Melanocyte of skin (primary cell): ENCODE results near the gene CLEC17A. TPM values are rescaled to one million over a fixed set of nuclear protein-coding genes. Genes with fewer than 3 reads are reported as not detected.

Source experiments
- small RNA-seq, 2 donors: library from RNA; depleted of rRNA; stranded (forward); fragments of <200 nt; gene quantifications; one replicate each; pipeline ENCODE3, GENCODE V24; 2012
- total RNA-seq, 2 donors: library from RNA; depleted of rRNA; stranded (reverse); fragments of >200 nt; gene quantifications; 2 replicates each; pipeline ENCODE4 v1.2.3, GENCODE V29; 2012

CLEC17A gene, protein sequence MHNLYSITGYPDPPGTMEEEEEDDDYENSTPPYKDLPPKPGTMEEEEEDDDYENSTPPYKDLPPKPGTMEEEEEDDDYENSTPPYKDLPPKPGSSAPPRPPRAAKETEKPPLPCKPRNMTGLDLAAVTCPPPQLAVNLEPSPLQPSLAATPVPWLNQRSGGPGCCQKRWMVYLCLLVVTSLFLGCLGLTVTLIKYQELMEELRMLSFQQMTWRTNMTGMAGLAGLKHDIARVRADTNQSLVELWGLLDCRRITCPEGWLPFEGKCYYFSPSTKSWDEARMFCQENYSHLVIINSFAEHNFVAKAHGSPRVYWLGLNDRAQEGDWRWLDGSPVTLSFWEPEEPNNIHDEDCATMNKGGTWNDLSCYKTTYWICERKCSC
- total RNA-seq: under 1 TPM; under 0.01 to 0.34 TPM

DNA sequence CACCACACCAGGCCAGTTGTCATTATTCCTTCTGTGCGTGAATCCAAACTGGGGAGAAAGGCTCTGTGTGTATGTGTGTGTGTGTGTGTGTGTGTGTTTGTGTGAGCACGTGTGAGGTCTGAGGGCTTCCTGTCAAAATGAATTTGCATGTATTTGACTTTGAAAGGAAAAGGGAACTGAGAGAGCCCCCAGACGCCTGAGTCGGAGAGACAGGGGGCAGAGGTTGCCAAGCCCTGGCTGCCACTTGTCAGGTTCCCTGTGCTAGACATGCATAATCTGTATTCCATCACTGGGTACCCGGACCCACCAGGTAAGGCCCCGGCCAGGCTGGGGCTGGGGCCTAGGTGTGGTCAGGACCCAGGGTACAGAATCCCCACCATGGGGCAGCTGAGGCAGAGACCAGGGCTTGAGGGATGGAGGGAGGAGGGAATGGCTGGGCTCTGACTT lies at the start of gene CLEC17A:
Gene CLEC17A, plus strand, starts transcription at position 191 of the 447 bp plus-strand sequence. Its CDS starts 77 bp downstream, at position 268.

DNA sequence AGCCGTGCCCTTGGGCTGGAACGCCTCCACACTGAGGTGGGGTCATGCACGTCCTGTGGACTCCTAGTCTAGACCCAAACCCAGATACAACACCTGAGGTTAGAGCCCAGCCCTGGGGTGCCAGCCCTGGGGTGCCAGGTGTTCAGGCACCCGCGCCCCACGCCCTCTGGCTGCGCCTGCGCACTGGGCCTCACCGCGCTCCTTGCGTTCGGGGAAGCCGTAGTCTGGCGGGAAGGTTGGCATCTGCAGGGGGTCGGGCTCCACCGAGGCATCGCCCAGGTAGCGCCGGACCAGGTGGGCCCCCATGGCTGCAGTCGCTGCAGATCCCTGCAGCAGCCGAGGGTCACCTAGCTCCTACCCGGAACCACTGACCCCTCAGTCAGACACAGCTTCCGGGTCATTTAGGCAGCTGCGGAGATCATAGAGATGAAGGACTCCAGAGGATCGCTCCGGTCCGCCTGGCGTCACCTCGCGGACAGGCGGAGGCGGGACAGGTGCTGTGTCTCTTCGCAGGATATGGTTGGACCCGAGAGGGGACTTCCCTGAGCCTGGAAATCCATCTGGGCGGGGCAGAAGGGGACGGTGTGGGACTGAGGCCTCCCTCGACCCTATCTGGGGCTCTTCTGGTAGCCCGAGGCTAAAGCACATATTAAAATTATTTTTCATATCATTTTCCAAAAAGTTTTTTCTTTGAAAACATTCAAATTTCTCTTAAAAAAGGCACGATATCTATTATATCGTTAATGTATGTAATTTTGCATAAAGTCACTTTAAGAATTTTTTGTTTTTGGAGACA lies 11.0 kb upstream of the CLEC17A start, which contains the start of gene NDUFB7:
Gene NDUFB7, minus strand, starts transcription at position 372 of the 796 bp plus-strand sequence. Its CDS starts 66 bp downstream, at position 306.

Small RNAs within 50 kb of the gene (small RNA-seq; reads per million reads assigned to genes)
- gene AC022149.2 (0 reads per million in 2 donors), gene RN7SL842P (0 reads per million in 2 donors)

Other genes with a start within 250 kb of the CLEC17A start
- gene ADGRE5, start 201.6 kb upstream of the CLEC17A start, total RNA-seq: 10 to 100 TPM; 20.0 to 36.0 TPM
- 100 to 1,000 TPM in 1 of 2 donors, 10 to 100 TPM in 1; 95.3 to 170 TPM for gene DDX39A, start 163.7 kb upstream of the CLEC17A start, total RNA-seq
- 10 to 100 TPM; 85.7 to 93.9 TPM for gene PKN1, start 149.8 kb upstream of the CLEC17A start, total RNA-seq
- gene PTGER1, start 107.7 kb upstream of the CLEC17A start, total RNA-seq: under 1 TPM in 1 of 2 donors, not detected in 1; 0.33 TPM
- 100 to 1,000 TPM; 151 to 208 TPM for gene GIPC1, start 87.0 kb upstream of the CLEC17A start, total RNA-seq
- 100 to 1,000 TPM in 1 of 2 donors, 10 to 100 TPM in 1; 84.0 to 131 TPM for gene DNAJB1, start 64.7 kb upstream of the CLEC17A start, total RNA-seq
- gene TECR, start 53.5 kb upstream of the CLEC17A start, total RNA-seq: 10 to 100 TPM; 77.6 to 78.5 TPM
- 100 to 1,000 TPM; 273 to 333 TPM for gene NDUFB7, start 11.0 kb upstream of the CLEC17A start, total RNA-seq
- gene ADGRE3, start 91.8 kb downstream of the CLEC17A start, total RNA-seq: not detected
- gene ZNF333, start 107.0 kb downstream of the CLEC17A start, total RNA-seq: 10 to 100 TPM in 1 of 2 donors, 1 to 10 TPM in 1; 6.7 to 17.6 TPM
- 1 to 10 TPM; 1.4 to 1.7 TPM for gene ADGRE2, start 195.5 kb downstream of the CLEC17A start, total RNA-seq